Heart left ventricle (tissue), 13 donors: Measurements from ENCODE around the gene ASTN2.

Source experiments
- POLR2A ChIP-seq, 2 donors: fragments of 450-650 bp; IDR thresholded peaks; one replicate each; pipeline ENCODE4 v1.6.1; 2017; ENCODE audit warnings: antibody characterized with exemption in 2 of 2, mild to moderate bottlenecking in 2 of 2, moderate library complexity in 2 of 2
- TF ChIP-seq, protein P1 (sequence below), 12 donors: fragments of 200-600 bp; sonication (generic) in 4 of 12; IDR thresholded peaks; one replicate each; pipeline versions ENCODE4 v1.5.0 to v1.8.0; 2018 to 2022; ENCODE audit warnings: antibody characterized with exemption in 12 of 12, mild to moderate bottlenecking in 5 of 12
- donor health status: ischemic (EF 13 %, LVEDD 7.1; RV severe dilation, severe dysfunction).
- donor health status: DM: no; HTN: yes; CAD: no.
- donor health status: DM: no; HTN: no; CAD: no.
- donor health status: ischemic (EF 25% LVEDD 6.9; RV normal size, moderate dysfunction).
- donor health status: ischemic (EF 25% LVEDD 5.7; RV mildly dilated, moderate dysfunction).
- donor health status: ischemic (EF 35%, LVEDD 5.7; RV mildly dilated, moderate dysfunction).
- donor health status: nonischemic (EF 11% LVEDD 7.7; RV severe dilation, severe dysfunction).
- donor health status: DM: yes; HTN: yes; CAD: no.
- donor health status: PGD.
- donor health status: ischemic (EF 29% LVEDD 5.4; RV normal size, mild dysfunction).
- donor health status: nonischemic (EF 23%, LVEDD 6.1; RV moderate dilation, normal function).

DNA sequence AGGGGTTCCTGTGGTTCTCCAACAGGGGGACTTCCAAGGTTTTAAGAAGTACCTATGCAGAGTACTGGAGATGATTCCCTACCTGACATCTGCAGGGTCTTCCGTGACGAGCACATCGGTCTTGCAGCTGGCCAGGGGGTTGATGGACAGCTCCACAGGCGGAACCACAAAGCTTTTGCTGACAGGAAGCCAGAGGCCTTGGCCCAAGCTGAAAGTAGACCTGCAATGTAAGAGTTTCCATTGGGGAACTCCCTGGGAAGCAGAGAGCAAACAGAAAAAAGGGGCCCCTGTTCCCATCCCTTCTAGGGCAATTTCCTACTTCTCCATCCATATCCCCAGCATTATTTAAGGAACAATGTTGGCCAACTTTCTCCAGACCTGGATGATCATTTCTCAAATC lies 439.7 kb downstream of the ASTN2 start:
- TF ChIP-seq, protein P1, sequence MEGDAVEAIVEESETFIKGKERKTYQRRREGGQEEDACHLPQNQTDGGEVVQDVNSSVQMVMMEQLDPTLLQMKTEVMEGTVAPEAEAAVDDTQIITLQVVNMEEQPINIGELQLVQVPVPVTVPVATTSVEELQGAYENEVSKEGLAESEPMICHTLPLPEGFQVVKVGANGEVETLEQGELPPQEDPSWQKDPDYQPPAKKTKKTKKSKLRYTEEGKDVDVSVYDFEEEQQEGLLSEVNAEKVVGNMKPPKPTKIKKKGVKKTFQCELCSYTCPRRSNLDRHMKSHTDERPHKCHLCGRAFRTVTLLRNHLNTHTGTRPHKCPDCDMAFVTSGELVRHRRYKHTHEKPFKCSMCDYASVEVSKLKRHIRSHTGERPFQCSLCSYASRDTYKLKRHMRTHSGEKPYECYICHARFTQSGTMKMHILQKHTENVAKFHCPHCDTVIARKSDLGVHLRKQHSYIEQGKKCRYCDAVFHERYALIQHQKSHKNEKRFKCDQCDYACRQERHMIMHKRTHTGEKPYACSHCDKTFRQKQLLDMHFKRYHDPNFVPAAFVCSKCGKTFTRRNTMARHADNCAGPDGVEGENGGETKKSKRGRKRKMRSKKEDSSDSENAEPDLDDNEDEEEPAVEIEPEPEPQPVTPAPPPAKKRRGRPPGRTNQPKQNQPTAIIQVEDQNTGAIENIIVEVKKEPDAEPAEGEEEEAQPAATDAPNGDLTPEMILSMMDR (IDR thresholded peaks at IDR 0.05) = no peak
- no peak for TF ChIP-seq POLR2A (IDR thresholded peaks at IDR 0.05)
